ENCODE data around the gene CECR2.

Gene CECR2

DNA sequence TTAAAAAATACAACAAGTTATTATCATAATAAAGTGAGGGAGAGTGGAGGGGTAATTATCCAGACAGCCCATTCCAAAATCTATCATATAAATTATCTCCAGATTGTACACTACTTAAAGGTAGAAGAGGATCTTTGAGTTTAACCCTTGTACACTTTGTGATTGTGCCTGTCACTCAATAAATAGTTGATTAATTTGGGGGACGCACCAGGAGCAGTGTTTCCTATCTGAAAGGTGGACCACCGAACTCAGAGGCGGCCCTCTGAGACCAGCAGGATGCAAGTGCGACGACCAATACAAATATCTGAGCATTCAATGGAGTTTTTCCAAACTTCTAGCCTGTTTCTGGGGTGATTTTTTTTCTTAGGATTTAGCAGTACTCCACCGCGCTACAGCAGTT lies 1.1 kb upstream of the CECR2 start:
- no peak for DNase-seq (ENCODE audit: low read depth)

DNA sequence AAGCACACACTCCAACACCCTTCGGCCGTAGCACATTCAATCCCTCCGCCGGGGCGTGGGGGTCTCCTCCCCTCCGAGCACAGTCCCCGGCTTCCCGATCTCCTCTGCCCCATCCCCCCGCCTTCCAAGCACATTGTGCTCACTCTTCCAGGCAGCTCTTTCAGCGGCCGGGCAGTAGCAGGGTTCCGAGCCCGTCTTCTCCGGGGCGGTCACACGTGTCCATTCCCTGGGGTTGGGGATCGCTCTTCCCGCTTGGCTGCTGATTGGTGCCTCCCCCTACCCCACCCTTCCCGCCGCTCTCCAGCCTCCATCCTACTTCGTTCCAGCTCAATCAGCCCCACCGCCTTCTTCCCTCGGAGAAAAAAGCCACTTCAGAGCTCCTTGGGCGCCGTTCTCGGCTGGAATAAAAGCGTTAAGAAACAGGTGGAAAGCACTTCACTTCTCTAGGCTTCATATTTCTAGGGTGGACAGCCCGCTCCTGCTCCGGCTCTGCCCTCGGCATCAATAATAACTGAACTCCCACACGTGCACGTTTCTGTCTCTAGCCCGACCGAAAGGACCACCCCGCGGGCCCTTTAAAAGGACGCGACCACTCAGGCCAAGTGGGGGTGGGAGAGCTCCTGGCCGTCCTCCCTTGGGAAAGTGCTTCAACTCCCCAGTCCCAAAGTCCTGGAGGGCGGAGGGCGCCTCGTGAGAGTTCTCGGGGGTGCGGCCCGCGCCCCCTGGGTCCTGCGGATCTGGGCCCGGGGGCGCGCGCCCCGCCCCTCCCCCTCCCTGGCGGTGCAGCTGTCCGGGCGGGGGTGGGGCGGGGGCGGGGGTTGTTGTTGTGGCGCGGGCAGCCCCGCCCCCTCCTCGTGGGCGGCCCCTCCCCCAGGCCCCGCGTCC lies 464 bp upstream of the CECR2 start:
- no peak for DNase-seq (ENCODE audit: low read depth)

DNA sequence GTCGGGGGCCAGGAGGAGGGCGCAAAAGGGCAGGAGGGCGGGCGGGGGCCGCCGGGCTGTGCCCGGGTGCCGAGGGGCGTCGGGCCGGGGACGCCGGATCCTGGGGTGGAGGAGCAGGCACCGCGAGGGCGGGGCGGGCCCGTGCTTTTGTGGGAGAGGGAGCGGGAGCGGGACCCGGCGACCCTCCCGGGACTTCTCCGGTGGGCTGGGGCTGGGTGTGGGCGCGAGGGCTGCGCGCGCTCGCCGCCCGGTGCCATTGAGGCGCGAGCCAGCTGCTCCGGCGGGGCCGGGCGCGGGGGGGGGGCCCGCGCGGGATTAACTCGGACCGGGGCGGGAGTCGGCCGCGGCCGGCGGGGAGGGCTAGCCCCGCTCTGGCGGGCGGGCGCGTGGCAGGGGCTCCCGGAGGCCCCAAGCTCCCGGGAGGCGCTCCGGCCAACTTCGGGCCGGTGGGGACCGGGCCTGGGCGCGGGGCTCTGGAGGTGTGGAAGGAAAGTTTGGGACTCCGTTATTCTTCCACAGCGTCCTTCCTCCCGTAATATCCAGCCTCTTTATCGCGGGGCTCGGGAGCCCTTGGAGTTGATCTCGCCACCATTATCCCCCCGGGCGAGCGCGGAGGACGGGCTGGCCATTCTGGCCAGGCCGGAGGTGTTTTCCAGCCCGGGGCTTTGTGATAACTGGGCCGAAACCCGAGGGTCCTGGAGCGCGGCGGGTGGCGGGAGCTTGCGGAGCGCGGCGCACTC lies 936 bp downstream of the CECR2 start:
- DNase-seq (ENCODE audit: low read depth) = no peak

DNA sequence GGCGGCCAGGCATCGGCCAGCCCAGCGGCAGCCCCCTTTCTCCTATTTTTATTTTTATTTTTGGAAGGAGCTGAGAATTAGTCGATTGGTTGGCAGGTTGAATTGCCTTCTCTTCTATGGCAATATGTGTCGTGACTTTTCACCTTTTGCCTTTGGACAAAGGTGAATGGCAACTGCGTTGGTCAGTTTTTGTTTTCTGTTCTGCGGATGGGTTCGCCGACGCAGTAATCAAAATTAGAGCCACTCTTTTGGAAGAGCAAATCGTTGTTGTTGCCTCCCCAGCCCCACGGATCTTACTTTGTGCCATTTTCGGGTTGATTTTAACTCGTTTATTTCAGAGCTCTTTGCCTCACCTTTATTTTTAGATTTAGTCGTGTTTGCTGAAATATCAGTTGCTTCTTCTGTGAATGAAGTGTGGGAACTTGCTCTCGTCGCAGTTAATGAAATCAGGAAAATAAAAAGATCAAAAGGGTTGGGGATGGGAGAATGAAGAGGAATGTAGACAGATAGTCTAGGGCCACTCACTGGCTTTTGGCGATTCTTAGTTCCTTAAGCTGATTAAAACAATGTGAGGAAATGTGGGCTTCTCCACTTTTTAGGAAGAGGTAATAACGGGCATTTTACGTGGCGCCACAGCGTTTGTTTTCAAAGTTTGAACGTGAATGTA lies 1.6 kb downstream of the CECR2 start:
- DNase-seq (ENCODE audit: low read depth) = no peak

DNA sequence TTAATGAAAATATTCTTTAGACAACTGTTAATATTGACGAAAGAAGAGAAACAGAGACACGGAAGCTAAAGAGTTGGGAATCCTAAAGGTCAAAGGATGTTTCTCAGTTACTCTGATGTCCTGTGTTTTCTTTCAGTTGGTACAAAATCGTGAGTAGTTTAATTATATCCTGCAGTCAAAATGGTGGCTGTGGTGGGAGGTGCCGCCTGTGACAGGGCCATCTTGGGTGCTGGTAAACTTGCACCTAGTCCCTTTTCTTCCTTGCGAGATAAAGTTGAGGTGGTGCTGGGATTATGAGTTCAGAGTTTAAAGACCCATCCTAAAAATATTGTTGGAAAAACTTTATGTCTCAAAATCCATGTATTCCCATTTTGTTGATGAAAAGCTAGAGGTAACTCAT lies 2.2 kb downstream of the CECR2 start:
- DNase-seq (ENCODE audit: low read depth) = no peak

DNA sequence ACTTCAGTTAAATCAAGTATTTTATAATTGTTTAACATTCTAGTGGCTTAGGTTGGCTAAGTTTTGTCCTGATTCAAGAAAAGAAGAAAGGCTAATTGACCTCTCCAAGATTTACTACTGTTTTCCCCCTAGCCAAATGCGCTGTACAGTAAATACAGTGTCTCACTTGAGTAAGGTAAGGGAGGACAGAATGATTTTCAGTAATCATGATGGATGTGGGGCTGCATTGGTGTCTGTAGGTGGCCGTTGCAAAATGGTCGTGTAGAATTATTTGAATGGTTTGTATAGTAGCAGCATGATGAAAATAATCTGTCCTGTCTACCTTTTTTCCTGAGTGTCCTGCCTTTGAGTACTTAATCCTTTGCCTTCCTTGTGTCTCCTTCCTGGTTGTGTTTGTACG lies 4.6 kb downstream of the CECR2 start:
- DNase-seq (ENCODE audit: low read depth) = no peak

DNA sequence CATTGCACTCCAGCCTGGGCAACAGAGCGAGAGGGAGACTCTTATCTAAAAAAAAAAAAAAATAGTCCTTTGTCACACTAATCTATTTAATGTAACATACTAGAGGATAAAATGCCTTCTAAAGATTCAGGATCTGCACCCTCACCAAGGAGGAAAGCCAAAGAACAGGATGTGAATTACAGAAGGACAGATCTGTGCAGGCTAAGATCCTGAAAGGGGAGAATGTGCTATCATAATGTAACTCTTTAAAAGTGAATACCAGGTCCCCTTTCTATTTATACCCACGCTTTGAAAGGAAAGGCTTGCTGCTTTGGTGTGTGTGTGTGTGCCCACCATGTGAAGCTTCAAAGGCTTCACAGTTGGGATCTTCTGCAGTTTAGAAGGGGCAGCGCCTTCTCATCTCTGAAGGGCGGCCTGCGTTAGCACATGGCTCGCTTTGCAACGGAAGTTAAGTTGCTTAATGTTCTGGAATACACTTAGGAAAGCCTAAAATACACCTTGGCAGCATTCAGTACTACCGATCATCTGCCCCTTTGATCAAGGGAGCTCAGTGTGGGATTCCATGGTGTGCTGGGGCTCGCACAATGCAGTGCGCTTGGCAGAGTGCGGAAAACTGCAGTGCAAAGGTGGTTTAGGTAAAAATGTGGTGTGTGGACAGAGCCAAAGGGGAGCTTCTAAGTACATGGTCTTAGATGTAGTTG lies 6.8 kb downstream of the CECR2 start:
- DNase-seq (ENCODE audit: low read depth) = no peak

DNA sequence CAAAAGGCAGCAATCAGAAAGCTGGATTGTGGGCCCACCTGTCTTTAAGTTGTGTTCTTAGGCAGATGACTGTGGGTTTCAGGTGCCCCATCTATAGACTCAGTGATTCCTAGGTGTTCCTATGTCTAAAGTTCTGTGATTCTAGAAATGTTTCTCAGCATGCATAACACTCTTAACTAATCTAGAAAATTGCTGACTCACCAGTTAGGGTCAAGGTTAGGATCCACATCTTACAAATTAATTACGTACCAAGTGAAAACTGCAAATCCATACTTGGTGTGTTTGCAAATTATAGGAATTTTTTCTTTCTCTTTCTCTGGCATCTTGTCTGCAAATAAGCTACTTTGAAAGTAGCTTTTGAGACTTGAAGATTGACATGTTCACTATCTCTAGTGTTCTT lies 7.7 kb downstream of the CECR2 start:
- DNase-seq (ENCODE audit: low read depth) = no peak

DNA sequence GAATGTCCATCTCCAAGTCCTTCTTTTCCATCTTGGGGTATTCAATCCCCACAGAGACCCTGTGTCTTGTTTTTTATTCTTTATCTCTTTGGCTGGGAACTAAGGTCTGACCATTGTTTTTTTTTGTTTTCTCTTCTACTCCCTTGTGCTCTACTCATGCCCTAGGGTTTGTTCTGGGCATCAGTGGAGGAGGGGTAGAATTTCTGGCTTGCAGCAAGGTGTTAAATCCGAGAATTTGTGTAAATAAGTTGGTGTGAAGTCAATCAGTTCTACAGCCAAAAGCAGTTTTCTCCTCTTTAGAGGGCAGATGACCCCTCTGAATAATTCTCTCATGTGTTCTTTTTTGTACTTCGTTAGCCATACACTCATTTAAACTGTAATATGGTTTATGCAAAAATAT lies 10.7 kb downstream of the CECR2 start:
- no peak for DNase-seq (ENCODE audit: low read depth)

DNA sequence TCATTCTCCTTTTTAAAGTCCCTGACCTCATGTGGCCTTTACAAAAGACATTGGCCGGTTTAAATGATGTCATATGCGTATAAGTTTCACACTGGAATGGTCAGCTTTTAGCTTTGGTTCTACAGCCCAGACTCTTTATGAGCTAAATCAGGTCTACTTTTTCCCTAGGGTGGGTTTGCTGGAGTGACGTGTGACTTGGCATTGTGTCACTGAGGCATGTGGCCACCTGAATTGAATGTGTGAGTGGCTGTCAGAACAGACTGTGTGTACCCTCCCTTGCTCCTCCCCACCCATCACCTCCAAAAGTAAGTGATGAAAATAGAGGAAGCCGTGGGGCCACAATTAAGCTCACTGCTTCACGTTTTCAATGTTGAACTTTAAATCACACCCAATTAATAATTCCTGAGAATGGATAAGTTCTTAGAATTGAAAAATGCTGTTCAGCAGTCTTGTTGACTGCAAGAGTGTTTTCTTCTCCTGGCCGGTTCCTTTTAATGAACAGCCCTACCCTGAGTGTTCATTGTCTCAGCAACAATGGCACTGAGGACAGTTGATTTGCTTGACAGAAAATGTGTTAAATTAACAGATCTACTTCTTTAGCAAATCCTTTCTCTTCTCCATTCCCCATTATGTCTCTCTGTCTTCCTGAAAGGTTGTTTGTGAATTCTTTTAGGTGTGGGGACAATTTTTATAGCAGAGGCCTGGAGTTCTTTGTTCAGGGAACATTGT lies 11.3 kb downstream of the CECR2 start:
- DNase-seq (ENCODE audit: low read depth) = no peak

DNA sequence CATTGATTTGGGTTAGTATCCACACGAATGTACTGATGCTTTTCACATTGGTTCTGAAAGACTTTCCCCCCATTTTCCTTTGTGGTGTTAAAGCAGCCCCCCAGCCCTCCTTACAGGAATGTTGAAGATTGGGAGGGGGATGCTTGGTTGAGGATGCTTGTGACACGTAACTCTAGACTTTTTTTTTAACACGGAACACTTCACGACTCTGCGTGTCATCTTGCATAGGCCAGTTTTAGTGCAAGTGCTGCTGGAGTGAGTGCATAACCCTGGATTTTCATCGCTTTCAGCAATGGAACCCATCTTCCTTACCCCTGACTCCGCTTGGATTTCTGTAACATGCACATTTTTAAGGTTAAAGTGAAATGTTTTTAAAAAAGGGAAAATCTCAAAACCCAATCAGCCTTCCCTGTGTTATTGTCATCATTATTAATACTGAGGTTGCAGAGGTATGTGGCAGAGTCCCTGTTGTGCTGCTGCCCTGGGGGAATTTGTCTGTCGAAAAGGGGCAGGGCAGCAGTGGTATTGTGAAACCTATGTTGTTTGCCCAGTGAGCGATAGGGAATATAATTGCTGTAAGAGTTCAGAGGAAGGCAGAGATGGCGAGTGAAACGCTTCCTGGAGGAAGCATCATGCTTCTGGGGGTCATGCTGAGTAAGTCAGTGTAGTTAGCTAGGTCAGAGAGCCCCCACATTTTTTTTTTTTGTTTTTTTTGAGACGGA lies 12.1 kb downstream of the CECR2 start:
- no peak for DNase-seq (ENCODE audit: low read depth)

DNA sequence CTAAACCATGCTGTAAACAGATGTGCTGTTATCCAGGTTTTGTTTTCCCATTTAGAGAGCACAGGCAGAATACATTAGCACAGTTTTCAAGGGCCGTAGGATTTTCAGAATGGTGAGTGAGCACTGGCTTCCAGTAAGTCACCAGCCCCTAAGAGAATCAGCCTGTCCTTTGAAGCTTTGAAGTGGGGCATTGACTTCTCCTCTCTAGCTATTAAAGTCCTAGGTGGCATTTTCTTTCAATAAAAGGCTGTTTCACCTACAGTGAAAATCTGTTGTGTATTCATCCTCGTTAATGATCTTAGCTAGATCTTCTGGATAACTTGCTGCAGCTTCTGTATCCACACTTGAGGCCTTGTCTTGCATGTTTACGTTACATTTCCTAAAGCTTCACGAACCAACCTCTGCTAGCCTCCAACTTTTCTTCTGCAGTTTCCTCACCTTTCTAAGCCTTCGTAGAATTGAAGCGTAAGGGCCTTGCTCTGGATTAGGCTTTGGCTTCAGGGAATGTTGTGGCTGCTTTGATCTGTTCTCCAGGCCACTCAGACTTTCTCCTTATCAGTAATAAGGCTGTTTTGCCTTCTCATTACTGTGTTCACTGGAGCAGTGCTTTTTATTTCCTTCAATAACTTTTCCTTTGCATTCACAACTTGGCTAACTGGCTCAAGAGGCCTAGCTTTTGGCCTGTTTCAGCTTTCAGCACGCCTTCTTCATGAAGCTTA lies 15.5 kb downstream of the CECR2 start:
- no peak for DNase-seq (ENCODE audit: low read depth)

DNA sequence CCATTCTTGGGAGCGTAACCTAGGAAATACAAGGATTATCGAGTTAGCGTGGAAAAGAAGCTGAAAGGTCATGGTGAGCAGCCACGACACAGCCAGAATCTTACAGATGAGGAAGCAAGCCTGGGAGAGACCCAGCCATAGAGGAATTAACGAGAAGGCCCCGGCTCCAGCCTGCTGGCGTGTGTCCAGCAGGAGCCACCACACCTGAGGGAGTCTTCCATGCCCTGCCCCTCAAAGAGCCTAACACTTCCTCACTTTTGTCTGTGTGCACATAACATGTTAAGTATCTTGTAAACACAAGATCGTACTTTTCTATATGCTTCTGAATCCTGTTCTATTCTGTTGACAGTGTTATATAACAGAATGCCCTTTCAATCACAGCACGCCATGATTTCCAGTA lies 18.1 kb downstream of the CECR2 start:
- DNase-seq (ENCODE audit: low read depth) = no peak

DNA sequence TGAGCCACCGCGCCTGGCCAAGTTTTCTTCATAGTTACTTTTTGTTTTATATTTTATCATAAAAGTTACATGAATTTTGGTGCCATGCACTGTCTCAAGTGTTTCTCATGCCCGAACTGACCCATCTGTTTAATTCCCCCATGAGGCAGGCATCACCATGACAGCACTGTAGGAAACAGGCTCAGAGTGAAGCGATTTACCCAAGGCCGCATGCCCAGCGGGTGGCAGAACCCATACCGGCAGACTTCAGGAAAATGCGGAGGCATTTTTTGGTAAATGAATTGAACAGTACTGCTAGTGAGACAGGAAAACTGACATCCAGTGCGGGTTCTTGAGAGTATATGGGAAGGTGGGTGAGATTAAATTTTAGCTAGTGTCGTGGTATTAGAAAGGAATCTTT lies 19.0 kb downstream of the CECR2 start:
- no peak for DNase-seq (ENCODE audit: low read depth)

DNA sequence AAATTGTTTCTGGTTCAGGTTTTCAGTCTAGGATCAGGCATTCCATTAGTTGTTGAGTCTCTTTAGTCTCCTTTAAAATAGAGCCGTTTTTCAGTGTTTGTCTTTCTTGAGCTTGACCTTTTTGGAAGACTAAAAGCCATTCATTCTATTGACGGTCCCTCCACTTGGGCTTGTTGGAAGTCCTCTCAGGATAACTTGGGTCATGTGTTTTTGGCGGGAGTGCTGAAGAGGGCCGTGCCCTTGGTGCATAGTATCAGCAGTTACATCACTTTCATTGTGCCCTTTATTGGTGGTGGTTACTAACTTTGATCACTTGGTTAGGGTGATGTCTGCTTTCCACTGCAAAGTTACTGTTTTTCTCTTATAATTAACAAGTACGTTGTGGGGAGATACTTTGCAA lies 20.8 kb downstream of the CECR2 start:
- DNase-seq (ENCODE audit: low read depth) = no peak

DNA sequence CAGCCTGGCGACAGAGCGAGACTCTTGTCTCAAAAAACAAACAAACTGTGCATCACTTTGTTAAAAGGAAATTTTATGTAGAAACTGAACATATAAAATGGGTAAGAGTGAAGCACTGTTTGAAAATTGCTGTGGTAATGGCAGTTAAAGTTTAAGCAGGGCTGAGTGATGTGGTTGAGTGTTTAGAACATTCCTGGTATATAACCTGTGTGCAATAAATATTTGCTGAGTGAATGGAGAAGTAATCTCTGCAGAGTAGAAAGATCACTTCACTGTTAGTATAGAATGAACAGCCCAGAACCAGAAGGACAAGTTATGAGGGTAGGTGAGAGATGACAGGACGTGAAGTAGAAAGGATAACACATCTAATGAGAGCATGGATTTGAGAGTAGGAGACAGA lies 27.3 kb downstream of the CECR2 start:
- no peak for DNase-seq (ENCODE audit: low read depth)

DNA sequence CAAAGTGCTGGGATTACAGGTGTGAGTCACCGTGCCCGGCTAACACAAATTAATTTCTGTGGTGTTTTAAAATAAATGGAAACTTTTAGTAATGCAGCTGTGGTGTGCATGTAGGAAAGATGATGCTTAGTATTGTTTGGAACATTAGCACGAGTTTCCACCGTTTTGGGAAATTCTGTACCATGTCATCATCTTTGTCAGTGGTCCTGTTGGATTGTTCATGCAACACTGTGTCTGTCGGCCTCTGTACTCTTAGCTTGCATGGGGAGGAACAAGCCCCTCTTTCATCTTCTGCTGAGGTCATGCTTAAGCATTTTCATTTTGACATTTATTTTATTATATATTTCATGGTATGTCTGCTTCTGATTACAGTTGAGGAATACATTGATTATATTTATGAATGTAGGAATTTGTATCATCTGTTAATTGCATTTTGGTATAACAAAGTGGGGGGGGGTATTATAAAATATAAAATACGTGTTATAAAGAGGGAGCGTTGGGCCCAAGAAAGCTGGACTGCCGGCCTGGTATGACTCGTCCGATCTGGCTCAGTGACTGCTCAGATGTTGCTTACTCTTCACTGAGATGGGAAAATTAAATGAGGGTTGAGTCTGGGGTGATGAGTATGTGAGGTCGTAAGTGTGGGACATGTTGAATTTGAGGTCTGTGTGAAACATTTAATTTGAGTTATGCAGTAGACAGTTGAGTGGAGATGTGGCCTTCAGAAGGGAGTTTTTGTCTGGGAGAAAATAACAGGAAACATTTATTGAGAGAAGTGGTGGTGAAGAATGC lies 28.7 kb downstream of the CECR2 start:
- no peak for DNase-seq (ENCODE audit: low read depth)

DNA sequence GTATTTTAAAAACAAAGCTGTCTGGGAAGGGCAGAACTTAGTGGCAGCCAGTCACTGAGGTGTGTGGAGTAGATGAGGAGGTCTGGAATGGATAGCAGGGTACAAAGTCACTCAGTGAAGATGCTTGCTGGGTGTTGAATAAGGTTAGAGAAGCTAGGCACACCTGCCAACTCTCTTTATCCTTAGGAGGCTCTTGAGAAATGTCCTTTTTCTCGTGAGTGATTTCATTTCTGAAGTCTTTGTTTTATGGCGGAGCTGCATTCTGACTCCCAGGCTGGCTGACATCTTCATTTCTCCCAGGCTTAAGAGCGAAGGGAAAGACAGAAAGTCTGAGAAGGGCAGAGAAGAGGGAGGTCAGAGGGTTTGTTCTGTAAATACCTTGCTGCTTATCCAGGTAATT lies 31.0 kb downstream of the CECR2 start:
- no peak for DNase-seq (ENCODE audit: low read depth)

DNA sequence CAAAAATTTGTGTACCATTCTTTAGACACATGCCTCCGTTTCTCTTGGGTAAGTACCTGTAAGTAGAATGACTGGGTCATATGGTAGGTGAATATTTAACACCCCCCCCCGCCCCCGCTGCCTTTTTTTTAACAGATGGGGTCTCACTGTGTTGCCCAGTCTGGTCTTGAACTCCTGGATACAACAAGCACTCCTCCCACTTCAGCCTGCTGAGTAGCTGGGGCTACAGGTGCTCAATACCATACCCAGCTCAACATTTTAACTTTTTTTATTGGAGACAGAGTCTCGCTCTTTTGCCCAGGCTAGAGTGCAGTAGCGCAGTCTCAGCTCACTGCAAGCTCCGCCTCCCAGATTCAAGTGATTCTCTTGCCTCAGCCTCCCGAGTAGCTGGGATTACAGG lies 32.5 kb downstream of the CECR2 start:
- no peak for DNase-seq (ENCODE audit: low read depth)

DNA sequence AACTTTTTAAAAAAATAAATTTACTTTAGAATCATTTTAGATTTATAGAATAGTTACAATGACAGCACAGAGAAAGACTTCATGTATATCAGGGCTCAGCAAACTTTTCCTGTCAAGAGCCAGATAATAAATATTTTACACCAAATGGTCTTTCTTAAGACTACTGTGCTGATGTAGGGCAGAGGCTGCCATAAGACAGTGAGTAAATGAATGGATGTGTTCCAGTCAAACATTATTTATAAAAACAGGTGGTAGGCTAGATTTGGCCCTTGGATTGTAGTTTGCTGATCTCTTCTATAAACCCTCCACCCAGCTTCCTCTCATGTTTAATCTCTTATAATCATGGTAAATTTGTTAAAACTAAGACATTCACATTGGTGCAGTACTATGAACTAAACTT lies 33.0 kb downstream of the CECR2 start:
- no peak for DNase-seq (ENCODE audit: low read depth)

All from activated T-cell treated with anti-CD3 and anti-CD28 coated beads for 1 hour (primary cell).